ENCODE data around the gene SGMS1. TPM values are rescaled to one million over a fixed set of nuclear protein-coding genes. Genes with fewer than 3 reads are reported as not detected.

SGMS1 gene
- total and polyA plus RNA-seq, 2 experiments from 2014 or later = 15.0 to 34.7 TPM

- H3K36me3 Mint-ChIP-seq (ENCODE audit: low read depth) = peaks cover 1% of the 10 kb centered on the region; the same call in 1 of the 3 replicates
These were observed 241.2 kb downstream of the SGMS1 start for GRCh38 chr10:50382576-50383023.

More at GRCh38 chr10:50382576-50383023, 241.2 kb downstream of the SGMS1 start:
- no peaks in the 10 kb centered on the region for H3K9me3 Mint-ChIP-seq
- Histone ChIP-seq H3F3A (replicated peaks; ENCODE audit: low read depth) (no peaks in the 10 kb centered on the region), H3K36me3 (ENCODE audit: insufficient read depth) (no peaks in the 10 kb centered on the region), H3K9me2 (ENCODE audit: insufficient read depth) (no peaks in the 10 kb centered on the region), H2AFZ (no peak overlapping the region), H3K27me3 (ENCODE audit: insufficient read depth) (no peaks in the 10 kb centered on the region), H4K20me1 (replicated peaks; ENCODE audit: insufficient read depth) (no peaks in the 10 kb centered on the region), H3K4me2 (peak overlapping the region; percentile 22; the same call in 1 of the 2 replicates), H3K4me3 (no peak overlapping the region), H3K4me1 (ENCODE audit: insufficient read depth) (peaks cover 37% of the 10 kb centered on the region), H3K27ac (ENCODE audit: low read depth) (no peak overlapping the region), H3K79me2 (replicated peaks; ENCODE audit: insufficient read depth) (no peaks in the 10 kb centered on the region)
- DNase-seq (ENCODE audit: low spot score) = no peak
- no peak overlapping the region for H3K4me3 Mint-ChIP-seq
- H3K27me3 Mint-ChIP-seq (ENCODE audit: insufficient read depth, low read depth, poor library complexity) = no peaks in the 10 kb centered on the region
- ATAC-seq = no peak
- H3K27ac Mint-ChIP-seq = peak overlapping the region; percentile 28
- peaks cover 37% of the 10 kb centered on the region for H3K4me1 Mint-ChIP-seq
- TF ChIP-seq ZNF114 (CRISPR knock-in tag; IDR thresholded peaks at IDR 0.05) (no peak), CTCF (conservative IDR thresholded peaks at IDR 0.05; ENCODE audit: low read depth in 2 of 2) (no peak), NANOG (IDR thresholded peaks at IDR 0.05; ENCODE audit: borderline replicate concordance) (no peak), JUNB (IDR thresholded peaks at IDR 0.05; ENCODE audit: unreplicated experiment) (no peak), EZH2 (IDR thresholded peaks at IDR 0.05; ENCODE audit: low read depth, unreplicated experiment) (no peak), POLR2AphosphoS5 (IDR thresholded peaks at IDR 0.05; ENCODE audit: low read depth) (no peak), ZNF331 (CRISPR knock-in tag; IDR thresholded peaks at IDR 0.05; ENCODE audit: low read depth) (no peak), STAT1 (IDR thresholded peaks at IDR 0.05; ENCODE audit: unreplicated experiment) (no peak), CREB1 (CRISPR knock-in tag; IDR thresholded peaks at IDR 0.05; ENCODE audit: low read depth) (no peak), EZH2phosphoT487 (IDR thresholded peaks at IDR 0.05; ENCODE audit: unreplicated experiment) (no peak)
- TF ChIP-seq, protein P1, sequence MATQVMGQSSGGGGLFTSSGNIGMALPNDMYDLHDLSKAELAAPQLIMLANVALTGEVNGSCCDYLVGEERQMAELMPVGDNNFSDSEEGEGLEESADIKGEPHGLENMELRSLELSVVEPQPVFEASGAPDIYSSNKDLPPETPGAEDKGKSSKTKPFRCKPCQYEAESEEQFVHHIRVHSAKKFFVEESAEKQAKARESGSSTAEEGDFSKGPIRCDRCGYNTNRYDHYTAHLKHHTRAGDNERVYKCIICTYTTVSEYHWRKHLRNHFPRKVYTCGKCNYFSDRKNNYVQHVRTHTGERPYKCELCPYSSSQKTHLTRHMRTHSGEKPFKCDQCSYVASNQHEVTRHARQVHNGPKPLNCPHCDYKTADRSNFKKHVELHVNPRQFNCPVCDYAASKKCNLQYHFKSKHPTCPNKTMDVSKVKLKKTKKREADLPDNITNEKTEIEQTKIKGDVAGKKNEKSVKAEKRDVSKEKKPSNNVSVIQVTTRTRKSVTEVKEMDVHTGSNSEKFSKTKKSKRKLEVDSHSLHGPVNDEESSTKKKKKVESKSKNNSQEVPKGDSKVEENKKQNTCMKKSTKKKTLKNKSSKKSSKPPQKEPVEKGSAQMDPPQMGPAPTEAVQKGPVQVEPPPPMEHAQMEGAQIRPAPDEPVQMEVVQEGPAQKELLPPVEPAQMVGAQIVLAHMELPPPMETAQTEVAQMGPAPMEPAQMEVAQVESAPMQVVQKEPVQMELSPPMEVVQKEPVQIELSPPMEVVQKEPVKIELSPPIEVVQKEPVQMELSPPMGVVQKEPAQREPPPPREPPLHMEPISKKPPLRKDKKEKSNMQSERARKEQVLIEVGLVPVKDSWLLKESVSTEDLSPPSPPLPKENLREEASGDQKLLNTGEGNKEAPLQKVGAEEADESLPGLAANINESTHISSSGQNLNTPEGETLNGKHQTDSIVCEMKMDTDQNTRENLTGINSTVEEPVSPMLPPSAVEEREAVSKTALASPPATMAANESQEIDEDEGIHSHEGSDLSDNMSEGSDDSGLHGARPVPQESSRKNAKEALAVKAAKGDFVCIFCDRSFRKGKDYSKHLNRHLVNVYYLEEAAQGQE (IDR thresholded peaks at IDR 0.05; ENCODE audit: unreplicated experiment) = no peak
